HEK293 (cell line): ENCODE measurements around the gene GMPPB.

Experiments used
- CTCF ChIA-PET: fragments of 350-600 bp; formaldehyde crosslinking; extraction: SDS; loops from one replicate; lab custom pipeline; 2021; ENCODE audit warnings: antibody characterized with exemption; lab: Yijun Ruan, JAX
- POLR2A ChIA-PET: fragments of 300-600 bp; formaldehyde crosslinking; extraction: SDS; loops from one replicate; lab custom pipeline; 2020; ENCODE audit warnings: antibody characterized with exemption, inconsistent platforms; lab: Yijun Ruan, JAX
- H3K27ac ChIP-seq: fragments of 200-500 bp; sonication (Bioruptor generic); 2 replicates; pipeline ENCODE4 v1.5.1; 2014; ENCODE audit warnings: low read depth, low read length, control low read depth, inconsistent platforms; ENCODE audit errors: extremely low read depth
- H3K36me3 ChIP-seq, 2 experiments: fragments of 200-500 bp in 1 of 2; sonication (Bioruptor generic) in 1 of 2; 1 replicate in 1 of 2; 2 replicates in 1 of 2; pipeline ENCODE4 v1.5.1; 2014 to 2017; ENCODE audit warnings: inconsistent platforms in 2 of 2, low read length in 2 of 2; ENCODE audit not compliant: control insufficient read depth in 2 of 2, insufficient read depth in 1 of 2
- H3K4me1 ChIP-seq: fragments of 200-500 bp; sonication (Bioruptor generic); 2 replicates; pipeline ENCODE4 v1.5.1; 2014; ENCODE audit warnings: mild to moderate bottlenecking, low read length, inconsistent platforms; ENCODE audit not compliant: control insufficient read depth, insufficient read depth
- H3K4me3 ChIP-seq: 2 replicates; pipeline ENCODE4 v1.5.1; 2011; ENCODE audit warnings: low read depth, mild to moderate bottlenecking, control low read depth, low read length, moderate library complexity
- H3K9me3 ChIP-seq: fragments of 200-500 bp; sonication (Bioruptor generic); 2 replicates; pipeline ENCODE4 v1.5.1; 2014; ENCODE audit warnings: low read depth, low read length, inconsistent platforms; ENCODE audit not compliant: control insufficient read depth, insufficient read depth
- HOXC10 ChIP-seq: sonication (generic); formaldehyde crosslinking; IDR thresholded peaks from 2 replicates; pipeline ENCODE4 v1.8.1; 2023; ENCODE audit warnings: mild to moderate bottlenecking, missing genetic modification reagents
- OVOL3 ChIP-seq: fragments of 450-650 bp; formaldehyde crosslinking; IDR thresholded peaks from 2 replicates; pipeline ENCODE4 v1.5.1; 2016; ENCODE audit warnings: missing biosample characterization, missing genetic modification characterization
- WT1 ChIP-seq: fragments of 450-650 bp; formaldehyde crosslinking; IDR thresholded peaks from 2 replicates; pipeline ENCODE4 v1.5.1; 2016; ENCODE audit warnings: missing biosample characterization, missing genetic modification characterization
- ZNF10 ChIP-seq: fragments of 450-650 bp; formaldehyde crosslinking; IDR thresholded peaks from 2 replicates; pipeline ENCODE4 v1.5.1; 2017; ENCODE audit warnings: missing biosample characterization, missing genetic modification characterization
- ZNF518A ChIP-seq: fragments of 450-650 bp; formaldehyde crosslinking; conservative IDR thresholded peaks from 2 replicates; pipeline ENCODE4 v1.5.1; 2016; ENCODE audit warnings: low read depth, missing biosample characterization, missing genetic modification characterization
- ZNF558 ChIP-seq: fragments of 450-650 bp; formaldehyde crosslinking; IDR thresholded peaks from 2 replicates; pipeline ENCODE4 v1.5.1; 2016; ENCODE audit warnings: missing biosample characterization, missing genetic modification characterization
- ZNF626 ChIP-seq: fragments of 450-650 bp; sonication (Bioruptor Pico); formaldehyde crosslinking; IDR thresholded peaks from 2 replicates; pipeline ENCODE4 v1.5.1; 2018; ENCODE audit warnings: missing biosample characterization, missing genetic modification characterization, inconsistent platforms
- ZNF629 ChIP-seq: fragments of 450-650 bp; formaldehyde crosslinking; IDR thresholded peaks from 2 replicates; pipeline ENCODE4 v1.5.1; 2017; ENCODE audit warnings: missing biosample characterization, missing genetic modification characterization
- ZNF677 ChIP-seq: fragments of 450-650 bp; IDR thresholded peaks from 2 replicates; pipeline ENCODE4 v1.5.0; 2018; ENCODE audit warnings: missing biosample characterization, mild to moderate bottlenecking, missing genetic modification characterization, moderate library complexity
- ZNF701 ChIP-seq: fragments of 450-650 bp; formaldehyde crosslinking; IDR thresholded peaks from 2 replicates; pipeline ENCODE4 v1.5.1; 2016; ENCODE audit warnings: missing biosample characterization, missing genetic modification characterization
- ZSCAN23 ChIP-seq: fragments of 450-650 bp; formaldehyde crosslinking; IDR thresholded peaks from 2 replicates; pipeline ENCODE4 v1.5.1; 2016; ENCODE audit warnings: missing biosample characterization, missing genetic modification characterization
- TF ChIP-seq, protein P1 (sequence below): fragments of 450-650 bp; formaldehyde crosslinking; IDR thresholded peaks from 2 replicates; pipeline ENCODE4; 2016; ENCODE audit warnings: missing biosample characterization, missing genetic modification characterization
- TF ChIP-seq, protein P2 (sequence below): fragments of 450-650 bp; IDR thresholded peaks from 2 replicates; pipeline ENCODE4 v1.5.1; 2018; ENCODE audit warnings: missing biosample characterization, mild to moderate bottlenecking, missing genetic modification characterization
- TF ChIP-seq, protein P3 (sequence below): fragments of 450-650 bp; formaldehyde crosslinking; IDR thresholded peaks from 2 replicates; pipeline ENCODE4 v1.5.1; 2016; ENCODE audit warnings: missing biosample characterization, missing genetic modification characterization, borderline replicate concordance
- TF ChIP-seq, protein P4 (sequence below): fragments of 450-650 bp; formaldehyde crosslinking; IDR thresholded peaks from 2 replicates; pipeline ENCODE4 v1.5.1; 2017; ENCODE audit warnings: missing biosample characterization, missing genetic modification characterization
- TF ChIP-seq, protein P5 (sequence below): fragments of 450-650 bp; formaldehyde crosslinking; IDR thresholded peaks from 2 replicates; pipeline ENCODE4 v1.5.1; 2016; ENCODE audit warnings: missing biosample characterization, missing genetic modification characterization

GMPPB gene

GRCh38 chr3:49738067-49738713, 14.4 kb upstream of the GMPPB start:
- TF ChIP-seq ZNF677 (tag by site-specific recombination) (no peak), WT1 (tag by site-specific recombination) (no peak), ZNF626 (tag by site-specific recombination) (no peak), ZNF518A (tag by site-specific recombination) (no peak), ZNF558 (tag by site-specific recombination) (no peak), ZNF629 (no peak), ZNF10 (tag by site-specific recombination) (no peak), HOXC10 (CRISPR knock-in tag) (no peak)
- TF ChIP-seq, protein P1, sequence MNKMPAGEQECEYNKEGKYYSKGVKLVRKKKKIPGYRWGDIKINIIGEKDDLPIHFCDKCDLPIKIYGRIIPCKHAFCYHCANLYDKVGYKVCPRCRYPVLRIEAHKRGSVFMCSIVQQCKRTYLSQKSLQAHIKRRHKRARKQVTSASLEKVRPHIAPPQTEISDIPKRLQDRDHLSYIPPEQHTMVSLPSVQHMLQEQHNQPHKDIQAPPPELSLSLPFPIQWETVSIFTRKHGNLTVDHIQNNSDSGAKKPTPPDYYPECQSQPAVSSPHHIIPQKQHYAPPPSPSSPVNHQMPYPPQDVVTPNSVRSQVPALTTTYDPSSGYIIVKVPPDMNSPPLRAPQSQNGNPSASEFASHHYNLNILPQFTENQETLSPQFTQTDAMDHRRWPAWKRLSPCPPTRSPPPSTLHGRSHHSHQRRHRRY = no peak
- TF ChIP-seq, protein P2, sequence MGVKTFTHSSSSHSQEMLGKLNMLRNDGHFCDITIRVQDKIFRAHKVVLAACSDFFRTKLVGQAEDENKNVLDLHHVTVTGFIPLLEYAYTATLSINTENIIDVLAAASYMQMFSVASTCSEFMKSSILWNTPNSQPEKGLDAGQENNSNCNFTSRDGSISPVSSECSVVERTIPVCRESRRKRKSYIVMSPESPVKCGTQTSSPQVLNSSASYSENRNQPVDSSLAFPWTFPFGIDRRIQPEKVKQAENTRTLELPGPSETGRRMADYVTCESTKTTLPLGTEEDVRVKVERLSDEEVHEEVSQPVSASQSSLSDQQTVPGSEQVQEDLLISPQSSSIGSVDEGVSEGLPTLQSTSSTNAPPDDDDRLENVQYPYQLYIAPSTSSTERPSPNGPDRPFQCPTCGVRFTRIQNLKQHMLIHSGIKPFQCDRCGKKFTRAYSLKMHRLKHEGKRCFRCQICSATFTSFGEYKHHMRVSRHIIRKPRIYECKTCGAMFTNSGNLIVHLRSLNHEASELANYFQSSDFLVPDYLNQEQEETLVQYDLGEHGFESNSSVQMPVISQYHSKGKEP (tag by site-specific recombination) = no peak
- H3K27ac ChIP-seq = no peak overlapping the region
- H3K9me3 ChIP-seq = no peaks in the 10 kb centered on the region
- POLR2A ChIA-PET = no interaction called here
- CTCF ChIA-PET = no interaction called here
- no peak overlapping the region for H3K4me3 ChIP-seq
- H3K36me3 ChIP-seq = peaks cover 21 to 70% of the 10 kb centered on the region in 2 experiments; a peak in 2 of 3 replicates
- no peaks in the 10 kb centered on the region for H3K4me1 ChIP-seq

- Histone ChIP-seq H3K4me3 (no peak overlapping the region), H3K27ac (no peak overlapping the region), H3K36me3 (peaks cover 24 to 84% of the 10 kb centered on the region in 2 experiments; a peak in 2 of 3 replicates), H3K9me3 (no peaks in the 10 kb centered on the region), H3K4me1 (no peaks in the 10 kb centered on the region)
- POLR2A ChIA-PET = no interaction called here
- CTCF ChIA-PET = interaction anchor here (1.4 kb wide), 1 partner anchor 67 kb away, joined by 3 read pairs; no protein-coding TSS in a partner anchor
- TF ChIP-seq, protein P3, sequence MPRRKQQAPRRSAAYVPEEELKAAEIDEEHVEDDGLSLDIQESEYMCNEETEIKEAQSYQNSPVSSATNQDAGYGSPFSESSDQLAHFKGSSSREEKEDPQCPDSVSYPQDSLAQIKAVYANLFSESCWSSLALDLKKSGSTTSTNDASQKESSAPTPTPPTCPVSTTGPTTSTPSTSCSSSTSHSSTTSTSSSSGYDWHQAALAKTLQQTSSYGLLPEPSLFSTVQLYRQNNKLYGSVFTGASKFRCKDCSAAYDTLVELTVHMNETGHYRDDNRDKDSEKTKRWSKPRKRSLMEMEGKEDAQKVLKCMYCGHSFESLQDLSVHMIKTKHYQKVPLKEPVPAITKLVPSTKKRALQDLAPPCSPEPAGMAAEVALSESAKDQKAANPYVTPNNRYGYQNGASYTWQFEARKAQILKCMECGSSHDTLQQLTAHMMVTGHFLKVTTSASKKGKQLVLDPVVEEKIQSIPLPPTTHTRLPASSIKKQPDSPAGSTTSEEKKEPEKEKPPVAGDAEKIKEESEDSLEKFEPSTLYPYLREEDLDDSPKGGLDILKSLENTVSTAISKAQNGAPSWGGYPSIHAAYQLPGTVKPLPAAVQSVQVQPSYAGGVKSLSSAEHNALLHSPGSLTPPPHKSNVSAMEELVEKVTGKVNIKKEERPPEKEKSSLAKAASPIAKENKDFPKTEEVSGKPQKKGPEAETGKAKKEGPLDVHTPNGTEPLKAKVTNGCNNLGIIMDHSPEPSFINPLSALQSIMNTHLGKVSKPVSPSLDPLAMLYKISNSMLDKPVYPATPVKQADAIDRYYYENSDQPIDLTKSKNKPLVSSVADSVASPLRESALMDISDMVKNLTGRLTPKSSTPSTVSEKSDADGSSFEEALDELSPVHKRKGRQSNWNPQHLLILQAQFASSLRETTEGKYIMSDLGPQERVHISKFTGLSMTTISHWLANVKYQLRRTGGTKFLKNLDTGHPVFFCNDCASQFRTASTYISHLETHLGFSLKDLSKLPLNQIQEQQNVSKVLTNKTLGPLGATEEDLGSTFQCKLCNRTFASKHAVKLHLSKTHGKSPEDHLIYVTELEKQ (tag by site-specific recombination) = no peak
- no peak for TF ChIP-seq ZSCAN23 (tag by site-specific recombination)
- no peak for TF ChIP-seq OVOL3 (tag by site-specific recombination)
- TF ChIP-seq, protein P4, sequence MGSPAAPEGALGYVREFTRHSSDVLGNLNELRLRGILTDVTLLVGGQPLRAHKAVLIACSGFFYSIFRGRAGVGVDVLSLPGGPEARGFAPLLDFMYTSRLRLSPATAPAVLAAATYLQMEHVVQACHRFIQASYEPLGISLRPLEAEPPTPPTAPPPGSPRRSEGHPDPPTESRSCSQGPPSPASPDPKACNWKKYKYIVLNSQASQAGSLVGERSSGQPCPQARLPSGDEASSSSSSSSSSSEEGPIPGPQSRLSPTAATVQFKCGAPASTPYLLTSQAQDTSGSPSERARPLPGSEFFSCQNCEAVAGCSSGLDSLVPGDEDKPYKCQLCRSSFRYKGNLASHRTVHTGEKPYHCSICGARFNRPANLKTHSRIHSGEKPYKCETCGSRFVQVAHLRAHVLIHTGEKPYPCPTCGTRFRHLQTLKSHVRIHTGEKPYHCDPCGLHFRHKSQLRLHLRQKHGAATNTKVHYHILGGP (tag by site-specific recombination) = no peak
- no peak for TF ChIP-seq ZNF701 (tag by site-specific recombination)
- TF ChIP-seq, protein P5, sequence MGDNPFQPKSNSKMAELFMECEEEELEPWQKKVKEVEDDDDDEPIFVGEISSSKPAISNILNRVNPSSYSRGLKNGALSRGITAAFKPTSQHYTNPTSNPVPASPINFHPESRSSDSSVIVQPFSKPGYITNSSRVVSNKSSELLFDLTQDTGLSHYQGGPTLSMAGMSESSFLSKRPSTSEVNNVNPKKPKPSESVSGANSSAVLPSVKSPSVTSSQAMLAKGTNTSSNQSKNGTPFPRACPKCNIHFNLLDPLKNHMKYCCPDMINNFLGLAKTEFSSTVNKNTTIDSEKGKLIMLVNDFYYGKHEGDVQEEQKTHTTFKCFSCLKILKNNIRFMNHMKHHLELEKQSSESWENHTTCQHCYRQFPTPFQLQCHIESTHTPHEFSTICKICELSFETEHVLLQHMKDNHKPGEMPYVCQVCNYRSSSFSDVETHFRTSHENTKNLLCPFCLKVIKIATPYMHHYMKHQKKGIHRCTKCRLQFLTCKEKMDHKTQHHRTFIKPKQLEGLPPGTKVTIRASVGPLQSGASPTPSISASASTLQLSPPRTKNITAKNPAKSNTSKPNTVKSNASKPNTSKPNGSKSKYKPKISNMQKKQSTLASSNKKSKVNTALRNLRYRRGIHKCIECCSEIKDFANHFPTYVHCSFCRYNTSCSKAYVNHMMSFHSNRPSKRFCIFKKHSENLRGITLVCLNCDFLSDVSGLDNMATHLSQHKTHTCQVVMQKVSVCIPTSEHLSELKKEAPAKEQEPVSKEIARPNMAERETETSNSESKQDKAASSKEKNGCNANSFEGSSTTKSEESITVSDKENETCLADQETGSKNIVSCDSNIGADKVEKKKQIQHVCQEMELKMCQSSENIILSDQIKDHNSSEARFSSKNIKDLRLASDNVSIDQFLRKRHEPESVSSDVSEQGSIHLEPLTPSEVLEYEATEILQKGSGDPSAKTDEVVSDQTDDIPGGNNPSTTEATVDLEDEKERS (tag by site-specific recombination) = no peak
Observed at GRCh38 chr3:49734752-49735151, 11.0 kb upstream of the GMPPB start.
